GM19025 (cell line): Measurements from ENCODE around the gene NDOR1.

Experiments used
- ATAC-seq: cut with Tn5 transposase; IDR thresholded peaks from one replicate; pipeline ENCODE4 v1.9.1; 2021; ENCODE audit warnings: mild to moderate bottlenecking, low read depth, moderate library complexity; ENCODE audit not compliant: unreplicated experiment

Gene NDOR1

DNA sequence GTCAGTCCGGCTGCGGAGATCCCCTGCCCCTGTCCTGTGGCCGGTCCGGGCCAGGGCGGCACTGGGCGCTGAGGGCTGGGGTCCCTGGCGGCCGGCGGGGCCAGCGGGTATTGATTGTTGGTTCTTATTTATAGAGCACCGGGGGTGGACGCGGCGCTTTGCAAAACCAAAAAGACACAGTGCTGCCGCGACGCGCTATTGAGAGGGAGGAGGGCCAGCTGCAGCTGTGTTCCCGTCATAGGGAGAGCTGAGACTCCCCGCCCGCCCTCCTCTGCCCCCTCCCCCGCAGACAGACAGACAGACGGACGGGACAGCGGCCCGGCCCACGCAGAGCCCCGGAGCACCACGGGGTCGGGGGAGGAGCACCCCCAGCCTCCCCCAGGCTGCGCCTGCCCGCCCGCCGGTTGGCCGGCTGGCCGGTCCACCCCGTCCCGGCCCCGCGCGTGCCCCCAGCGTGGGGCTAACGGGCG lies 38.2 kb upstream of the NDOR1 start:
- no peak for ATAC-seq

DNA sequence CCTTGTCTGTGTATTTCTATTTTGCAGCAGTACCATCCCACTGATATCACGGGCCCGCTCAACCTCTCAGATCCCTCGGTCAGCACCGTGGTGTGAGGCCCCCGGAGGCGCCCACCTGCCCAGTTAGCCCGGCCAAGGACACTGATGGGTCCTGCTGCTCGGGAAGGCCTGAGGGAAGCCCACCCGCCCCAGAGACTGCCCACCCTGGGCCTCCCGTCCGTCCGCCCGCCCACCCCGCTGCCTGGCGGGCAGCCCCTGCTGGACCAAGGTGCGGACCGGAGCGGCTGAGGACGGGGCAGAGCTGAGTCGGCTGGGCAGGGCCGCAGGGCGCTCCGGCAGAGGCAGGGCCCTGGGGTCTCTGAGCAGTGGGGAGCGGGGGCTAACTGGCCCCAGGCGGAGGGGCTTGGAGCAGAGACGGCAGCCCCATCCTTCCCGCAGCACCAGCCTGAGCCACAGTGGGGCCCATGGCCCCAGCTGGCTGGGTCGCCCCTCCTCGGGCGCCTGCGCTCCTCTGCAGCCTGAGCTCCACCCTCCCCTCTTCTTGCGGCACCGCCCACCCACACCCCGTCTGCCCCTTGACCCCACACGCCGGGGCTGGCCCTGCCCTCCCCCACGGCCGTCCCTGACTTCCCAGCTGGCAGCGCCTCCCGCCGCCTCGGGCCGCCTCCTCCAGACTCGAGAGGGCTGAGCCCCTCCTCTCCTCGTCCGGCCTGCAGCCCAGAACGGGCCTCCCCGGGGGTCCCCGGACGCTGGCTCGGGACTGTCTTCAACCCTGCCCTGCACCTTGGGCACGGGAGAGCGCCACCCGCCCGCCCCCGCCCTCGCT lies 37.5 kb upstream of the NDOR1 start:
- no peak for ATAC-seq

DNA sequence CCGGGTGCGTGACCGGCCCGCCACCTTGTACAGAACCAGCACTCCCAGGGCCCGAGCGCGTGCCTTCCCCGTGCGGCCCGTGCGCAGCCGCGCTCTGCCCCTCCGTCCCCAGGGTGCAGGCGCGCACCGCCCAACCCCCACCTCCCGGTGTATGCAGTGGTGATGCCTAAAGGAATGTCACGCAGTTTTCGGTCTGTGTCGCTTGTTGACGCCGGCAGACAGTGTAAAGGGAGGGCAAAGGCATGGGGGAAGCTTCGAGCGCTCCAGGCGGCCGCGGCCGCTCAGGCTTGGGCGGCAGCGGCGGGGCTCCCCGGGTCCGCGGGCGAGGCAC lies 37.0 kb upstream of the NDOR1 start:
- ATAC-seq = no peak

DNA sequence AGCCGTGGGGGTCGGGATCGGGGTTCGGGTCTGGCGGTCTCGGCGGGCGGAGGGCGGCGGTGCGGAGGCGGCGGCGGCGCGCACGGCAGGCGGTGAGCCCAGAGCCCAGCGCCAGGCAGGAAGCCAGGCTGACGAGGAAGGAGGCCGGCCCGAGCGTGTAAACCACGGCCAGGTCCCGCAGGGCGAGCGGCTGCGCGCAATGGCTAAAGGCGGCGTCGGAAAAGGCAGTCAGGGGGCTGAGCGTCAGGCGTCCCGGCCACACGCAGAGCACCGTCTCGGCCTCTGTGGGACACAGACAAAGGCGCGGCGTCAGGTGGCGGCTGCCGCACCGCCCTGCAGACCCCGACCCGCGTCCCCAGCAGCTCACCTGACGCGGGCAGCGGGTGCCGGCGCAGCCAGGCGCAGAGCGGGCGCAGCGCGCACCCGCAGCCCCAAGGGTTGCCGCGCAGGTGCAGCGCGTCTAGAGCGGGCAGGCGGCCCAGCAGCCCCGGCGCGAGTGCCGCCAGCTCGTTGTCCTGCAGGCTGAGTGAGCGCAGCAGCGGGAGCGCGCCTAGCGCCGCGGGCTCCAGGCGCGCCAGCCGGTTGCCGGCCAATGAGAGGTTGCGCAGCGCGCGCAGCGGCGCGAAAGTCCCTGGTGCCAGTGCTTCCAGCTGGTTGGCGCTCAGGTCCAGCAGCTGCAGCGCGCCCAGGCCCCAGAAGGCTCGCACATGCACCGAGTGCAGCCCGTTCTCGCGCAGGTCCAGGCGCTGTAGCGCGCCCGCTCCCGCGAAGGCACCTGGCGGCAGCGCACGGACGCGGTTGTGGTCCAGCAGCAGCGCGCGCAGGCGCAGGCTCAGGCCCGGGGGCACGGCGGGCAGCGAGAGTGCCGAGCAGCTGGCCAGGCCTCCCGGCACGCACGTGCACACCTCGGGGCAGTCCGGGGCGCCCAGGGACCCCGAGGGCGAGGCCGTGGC lies 36.3 kb upstream of the NDOR1 start:
- no peak for ATAC-seq

DNA sequence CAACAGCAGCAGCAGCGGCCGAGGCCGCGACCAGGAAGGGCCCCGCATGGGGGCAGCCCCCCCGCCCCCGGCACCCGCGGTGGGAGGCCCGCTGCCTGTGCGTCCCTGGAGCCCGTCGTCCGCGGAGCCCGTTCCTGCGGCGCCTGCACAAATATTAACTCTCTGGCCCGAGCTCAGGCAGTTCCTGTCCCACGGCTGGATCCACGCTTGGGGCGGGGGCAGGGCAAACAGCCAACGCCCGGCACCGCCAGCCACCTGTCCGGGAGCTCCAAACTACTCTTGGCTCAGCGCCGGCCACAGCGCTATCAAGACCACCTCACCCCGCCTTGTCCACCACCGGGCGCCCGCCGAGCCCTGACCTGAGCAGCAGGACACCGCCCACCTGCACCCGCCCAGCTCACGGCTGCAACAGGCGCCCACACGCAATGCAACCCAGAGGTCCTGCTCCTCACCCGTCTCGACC lies 35.6 kb upstream of the NDOR1 start, which contains the start of gene LRRC26:
Gene LRRC26 (minus strand): TSS at position 156 of the 463 bp plus-strand sequence. CDS start 108 bp downstream, at position 48.
- ATAC-seq = no peak

DNA sequence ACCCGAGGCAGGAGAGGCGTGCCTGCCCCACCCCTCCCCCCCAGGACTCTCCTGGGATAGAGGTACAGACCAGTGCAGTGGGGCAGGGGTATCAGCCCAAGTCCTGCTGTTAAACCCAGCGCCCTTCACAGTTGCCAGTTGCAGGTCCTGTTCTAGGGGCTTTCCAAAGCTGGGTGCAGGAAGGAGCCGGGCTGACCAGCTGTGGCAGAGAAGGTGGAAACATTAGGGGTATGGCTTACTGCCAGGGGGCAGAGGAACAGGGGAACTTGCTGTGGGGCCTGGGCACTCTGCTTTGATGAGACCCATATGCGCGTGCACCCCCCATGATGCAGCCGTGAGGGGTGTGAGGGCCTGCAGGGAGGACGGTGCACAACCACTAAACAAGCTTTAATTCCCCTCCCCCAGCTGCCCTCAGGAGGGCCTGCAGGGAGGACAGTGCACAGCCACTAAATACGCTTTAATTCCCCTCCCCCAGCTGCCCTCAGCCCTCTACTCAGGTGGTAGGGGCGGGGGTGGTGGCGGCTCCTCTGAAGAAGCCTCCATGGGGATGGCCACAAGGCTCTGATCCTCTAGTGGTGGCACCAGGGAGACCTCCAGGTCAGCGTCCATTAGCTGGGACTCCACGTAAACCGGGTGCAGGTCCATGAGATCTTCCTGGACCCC lies 34.9 kb upstream of the NDOR1 start:
- ATAC-seq = no peak

DNA sequence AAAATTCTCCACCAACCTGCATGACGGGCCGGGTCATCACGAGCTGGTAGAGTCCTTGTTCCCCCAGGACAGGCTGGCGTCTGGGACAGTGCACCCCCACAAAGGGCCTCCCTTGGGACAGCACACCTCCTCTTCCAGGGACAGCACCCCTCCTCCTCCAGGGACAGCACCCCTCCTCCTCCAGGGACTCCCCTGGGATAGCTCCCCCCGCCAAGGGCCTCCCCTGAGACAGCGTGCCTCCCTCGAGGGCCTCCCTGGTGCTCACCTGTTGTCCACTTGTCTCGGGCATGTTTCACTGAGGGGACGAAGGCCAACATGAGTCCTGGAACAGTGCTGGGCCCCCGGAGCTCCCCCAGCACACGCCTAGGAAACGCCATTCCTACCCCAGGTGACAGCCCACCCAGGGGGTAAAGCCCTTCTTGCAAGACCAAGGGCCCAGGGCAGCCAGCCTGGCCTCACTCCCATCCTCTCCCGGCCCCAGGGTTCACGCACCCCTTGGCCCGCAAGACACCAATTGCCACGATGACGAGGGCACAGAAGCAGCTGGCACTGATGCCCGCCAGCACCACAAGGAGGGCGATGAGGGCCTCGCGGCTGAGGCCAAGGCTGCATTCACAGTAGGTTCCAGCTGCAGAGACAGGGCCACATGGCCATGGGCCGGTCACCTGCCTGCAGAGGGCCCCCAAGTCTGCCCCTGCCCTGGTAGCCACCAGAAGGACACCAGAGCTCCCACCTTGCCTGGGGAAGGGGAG lies 34.2 kb upstream of the NDOR1 start:
- ATAC-seq = no peak

DNA sequence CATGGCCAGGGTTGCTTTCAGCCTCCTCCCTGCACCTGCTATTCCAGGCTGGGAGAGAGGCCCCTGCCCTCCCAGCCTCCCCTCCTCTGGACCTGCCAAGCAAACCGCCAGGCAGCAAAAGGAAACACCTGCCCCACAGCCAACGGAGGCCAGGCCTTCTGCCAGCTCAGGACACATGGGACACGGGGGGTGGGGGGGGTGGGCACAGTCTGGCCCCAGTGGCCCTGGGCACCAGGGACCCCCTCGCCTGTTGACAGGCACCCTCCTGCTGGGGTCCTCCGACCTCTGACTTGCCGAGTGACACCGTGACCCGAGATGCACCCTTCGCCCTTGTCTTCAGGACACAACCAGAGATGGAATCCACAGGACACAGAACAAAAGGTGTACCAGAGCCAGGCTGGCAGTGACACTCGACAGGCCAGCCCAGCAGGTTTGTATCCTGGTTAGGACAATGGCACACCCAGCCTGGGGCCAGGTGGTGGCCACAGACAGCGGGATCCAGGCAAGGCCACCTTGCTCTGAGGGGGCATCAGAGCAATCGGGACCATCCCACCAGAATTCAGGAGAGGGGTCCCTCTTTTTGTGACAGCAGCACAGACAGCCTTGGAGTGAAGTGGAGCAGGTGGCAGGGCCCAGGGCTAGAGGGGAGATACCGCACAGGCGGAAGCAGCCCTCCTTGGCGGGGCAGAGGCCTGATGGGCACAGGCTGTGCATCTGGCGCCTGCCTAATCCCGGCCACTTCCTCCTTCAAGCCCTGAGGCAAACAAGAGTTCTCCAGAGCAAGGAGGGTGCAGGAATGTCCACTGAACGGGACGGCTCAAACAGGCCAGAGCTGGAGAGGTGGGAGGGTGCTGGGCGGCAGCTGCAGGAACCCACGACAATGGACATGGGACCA lies 32.4 kb upstream of the NDOR1 start:
- ATAC-seq = no peak

DNA sequence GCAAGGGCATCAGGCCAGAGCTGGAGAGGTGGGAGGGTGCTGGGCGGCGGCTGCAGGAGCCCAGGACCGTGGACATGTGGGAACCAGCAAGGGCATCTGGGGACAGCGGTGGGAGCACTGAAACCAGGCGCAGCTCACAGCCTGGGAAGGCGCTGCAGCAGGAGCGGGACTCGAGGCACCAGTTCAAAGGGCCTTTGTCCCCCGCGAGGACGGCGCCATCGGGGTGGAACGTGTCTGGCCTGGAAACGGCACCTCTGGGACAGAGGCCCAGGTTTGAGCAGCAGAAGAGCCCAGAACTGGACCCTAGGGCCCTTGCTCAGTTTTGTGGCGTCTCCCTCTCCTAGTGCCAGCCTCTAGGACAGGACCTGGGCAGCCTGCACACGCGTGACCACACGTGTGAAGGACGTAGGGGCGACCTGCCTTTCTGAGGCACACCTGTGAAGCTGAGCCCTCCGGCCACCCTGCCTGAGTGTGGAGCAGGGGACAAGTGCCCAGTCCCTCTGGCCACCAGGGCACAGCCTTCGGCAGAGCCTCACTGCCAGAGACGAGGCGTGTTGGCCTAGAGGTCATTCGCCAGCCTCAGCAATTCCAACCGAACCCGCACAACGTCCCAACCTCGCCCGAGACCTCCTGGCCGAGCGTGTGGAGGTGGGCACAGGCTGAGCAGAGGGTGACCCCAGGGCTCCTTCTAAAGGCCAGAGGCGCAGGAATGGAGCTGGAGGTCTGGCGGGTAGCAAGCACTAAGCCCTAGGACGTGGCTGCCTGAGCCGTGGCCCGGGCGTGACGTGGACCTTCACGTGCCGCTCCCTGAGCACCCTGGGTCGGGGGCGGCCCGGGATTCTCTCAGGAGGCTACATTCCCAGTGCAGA lies 31.5 kb upstream of the NDOR1 start:
- no peak for ATAC-seq

DNA sequence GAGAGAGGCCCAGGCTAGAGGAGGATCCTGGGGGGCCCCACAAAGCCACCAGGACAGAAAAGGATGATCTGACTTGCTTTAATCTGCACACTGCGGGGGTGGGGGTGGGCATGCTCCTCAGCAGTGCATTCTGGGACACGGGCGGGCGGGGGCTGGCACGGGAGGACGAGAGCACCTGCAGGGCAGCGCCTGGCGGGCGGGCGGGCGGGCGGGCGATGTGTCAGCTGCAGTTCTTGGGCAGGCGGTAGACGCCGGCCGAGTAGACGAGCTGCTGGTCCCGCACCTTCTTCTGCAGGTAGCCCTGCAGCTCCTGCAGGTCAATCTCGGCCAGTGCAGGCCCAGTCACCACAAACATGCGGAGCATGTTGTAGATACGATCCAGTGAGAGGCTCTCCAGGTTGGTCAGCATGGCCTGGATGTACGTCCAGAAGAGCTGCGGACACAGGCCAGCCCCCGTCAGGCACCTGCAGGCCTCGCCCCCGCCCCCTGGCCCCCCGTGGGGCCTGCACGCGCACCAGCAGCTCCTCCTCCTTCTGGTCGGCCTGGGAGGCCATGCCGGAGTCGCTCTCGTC lies 30.7 kb upstream of the NDOR1 start:
- ATAC-seq = no peak

DNA sequence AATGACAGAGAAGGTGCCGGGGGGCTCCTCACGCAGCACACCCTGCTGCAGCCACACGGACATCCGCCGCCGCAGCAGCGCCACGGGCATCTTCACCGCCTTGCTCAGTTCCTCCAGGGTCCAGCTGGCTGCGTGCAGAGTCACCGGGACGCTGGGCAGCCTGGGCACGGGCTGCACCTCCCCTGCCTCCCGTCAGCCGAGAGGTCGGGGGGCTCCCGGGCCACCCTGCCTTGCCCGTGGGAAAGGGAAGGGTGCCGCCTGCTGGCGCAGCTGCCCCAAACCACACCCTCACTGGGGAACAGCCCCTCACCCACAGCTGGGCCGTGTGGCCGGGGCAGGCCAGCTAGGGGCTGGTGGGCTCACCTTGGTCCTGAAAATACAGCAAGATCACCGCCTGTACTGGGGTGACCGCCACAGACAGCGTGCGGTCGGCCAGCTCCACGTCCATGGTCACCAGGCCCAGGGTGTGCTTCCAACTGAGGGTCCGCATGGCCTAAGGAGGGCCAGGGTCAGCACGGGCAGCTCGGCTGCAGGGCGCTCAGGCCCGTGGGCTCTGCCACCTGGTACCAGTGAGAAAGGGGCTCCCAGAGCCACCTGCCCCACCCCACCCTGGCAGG lies 30.0 kb upstream of the NDOR1 start:
- ATAC-seq = no peak

DNA sequence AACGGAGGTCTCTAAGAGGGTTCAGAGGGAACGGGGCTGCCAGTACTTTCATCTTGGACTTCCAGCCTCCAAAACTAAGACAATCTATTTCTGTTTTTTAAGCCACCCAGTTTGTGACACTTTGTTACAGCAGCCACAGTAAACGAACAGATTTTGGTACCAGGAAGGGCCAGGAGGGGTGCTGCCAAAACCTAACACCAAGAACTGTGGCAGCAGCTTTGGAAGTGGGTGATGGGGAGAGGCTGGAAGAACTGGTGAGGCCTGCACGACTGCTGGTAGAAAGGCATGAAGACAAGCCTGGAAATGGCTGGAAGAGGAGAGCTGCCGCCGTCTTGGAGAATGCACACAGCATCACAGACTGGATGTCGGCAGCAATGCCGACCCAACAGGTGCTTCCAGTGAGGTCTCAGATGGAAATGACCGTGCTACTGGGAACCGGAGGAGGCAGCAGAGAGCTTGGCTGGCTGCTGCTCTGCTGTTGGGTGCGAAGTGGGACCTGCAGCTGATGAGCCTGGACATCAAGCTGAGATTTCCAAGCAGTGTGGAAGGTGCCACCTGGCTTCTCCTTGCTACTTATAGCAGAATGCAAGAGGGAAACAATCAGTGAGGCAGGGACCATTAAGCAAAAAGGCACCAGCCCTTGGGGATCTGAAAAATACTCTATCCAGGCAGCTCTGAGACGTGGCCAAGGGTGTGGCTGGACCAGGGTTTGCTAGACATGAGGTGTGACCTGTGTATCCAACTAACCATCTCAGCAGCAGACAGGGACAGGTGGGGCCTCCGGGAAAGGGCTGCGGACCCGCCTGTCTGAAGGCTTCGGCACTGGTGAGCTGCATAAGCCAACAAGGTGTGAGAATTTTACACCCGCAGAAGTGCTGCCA lies 29.0 kb upstream of the NDOR1 start:
- ATAC-seq = no peak

DNA sequence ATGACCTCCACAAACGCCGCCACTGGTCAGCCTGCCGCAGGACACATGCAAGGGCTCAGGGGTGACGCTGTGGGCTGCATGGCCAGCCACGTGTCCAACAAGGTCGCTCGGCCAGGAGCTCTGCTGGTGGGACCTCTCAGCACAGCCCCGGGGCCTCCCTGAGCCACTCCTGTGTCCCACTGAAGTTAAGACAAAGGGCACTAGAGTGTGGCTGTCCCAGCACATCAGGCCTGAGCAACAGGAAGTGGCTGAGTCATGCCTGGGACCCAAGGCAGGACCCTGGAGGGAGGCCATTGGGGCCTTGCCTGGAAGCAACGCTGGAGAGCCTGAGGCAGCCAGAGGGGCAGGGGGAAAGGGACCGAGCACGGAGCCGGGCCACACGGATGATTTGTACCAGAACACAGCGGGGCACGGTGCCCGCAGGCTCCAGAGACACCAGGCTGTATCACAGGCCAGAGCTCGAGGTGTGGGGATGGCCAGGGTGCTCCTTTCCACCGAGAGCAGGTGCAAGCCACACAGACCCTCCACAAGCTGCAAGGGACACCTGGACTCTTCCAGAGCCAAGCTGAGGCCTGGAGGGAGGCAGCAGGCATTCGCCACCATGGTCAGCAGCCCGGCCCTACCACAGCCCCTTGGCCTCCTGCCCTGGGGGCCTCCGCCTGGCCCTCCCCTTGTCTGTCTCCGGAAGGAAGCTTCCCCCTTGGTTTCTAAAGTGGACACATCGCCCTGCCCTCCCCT lies 27.1 kb upstream of the NDOR1 start:
- ATAC-seq = no peak

DNA sequence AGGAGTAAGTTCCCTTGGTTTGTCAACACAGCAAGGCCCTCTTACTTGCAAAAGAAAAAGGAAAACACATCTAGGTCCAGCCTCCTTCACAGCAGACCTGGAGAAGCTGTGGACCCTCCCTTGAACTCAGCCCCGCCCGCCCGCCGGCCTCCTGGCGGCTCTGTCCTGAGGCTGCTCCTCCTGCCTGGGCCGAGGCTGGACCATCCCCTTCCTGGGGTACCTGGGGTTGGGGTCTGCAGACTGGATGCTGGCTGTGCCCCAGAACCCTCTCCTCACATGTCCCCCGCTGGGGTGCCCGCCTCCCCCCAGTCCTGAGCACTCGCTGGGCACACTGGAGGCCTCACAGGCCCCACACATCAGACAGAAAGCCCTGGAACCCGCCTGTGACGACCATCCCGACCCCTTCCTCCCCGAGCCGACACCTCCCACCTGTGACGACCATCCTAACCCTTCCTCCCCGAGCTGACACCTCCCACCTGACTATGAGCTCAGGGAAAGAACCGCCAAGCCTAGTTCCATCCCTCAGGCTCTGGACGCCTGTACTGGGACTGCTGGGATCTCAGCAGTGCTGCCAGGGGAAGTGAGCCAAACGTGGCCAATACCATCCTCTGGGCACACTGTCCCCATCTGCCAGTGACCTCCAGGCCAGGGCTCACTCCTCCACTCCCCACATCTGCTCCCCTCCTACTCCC lies 26.4 kb upstream of the NDOR1 start:
- ATAC-seq = no peak

DNA sequence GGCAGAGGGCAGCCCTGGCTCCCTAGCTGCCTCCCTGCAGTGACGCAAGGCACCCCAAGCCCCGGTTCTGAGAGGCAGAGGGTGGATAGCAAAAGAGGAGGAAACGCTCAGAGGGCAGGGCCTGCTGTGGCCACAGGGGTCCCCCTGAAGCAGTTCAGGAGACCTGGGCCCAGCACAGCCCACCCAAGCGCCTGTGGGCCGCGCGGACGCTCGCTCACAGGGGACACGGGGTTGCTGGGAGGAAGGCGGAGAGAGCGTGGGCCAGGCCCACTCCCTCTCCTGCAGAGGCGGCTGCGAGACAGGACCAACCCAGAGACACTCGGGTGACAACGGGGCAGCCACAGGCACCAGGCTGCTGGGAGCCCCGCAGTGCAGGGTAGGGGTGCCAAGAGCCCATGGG lies 25.7 kb upstream of the NDOR1 start:
- ATAC-seq = no peak
